Stimulated activated CD8-positive, alpha-beta memory T cell treated with anti-CD3 and anti-CD28 coated beads, Interleukin-15, amount 100 ng/mL, for 48 hours (primary cell): ENCODE measurements around the gene DGAT2.

Experiments used
- DNase-seq, 2 donors: peaks; one replicate each; pipeline ENCODE4 v3.0.0-alpha.2; 2020; ENCODE audit warnings: low read depth in 2 of 2

DGAT2 gene

GRCh38 chr11:75779960-75780359 is 11.4 kb downstream of the DGAT2 start:
- no peak for DNase-seq

DNA sequence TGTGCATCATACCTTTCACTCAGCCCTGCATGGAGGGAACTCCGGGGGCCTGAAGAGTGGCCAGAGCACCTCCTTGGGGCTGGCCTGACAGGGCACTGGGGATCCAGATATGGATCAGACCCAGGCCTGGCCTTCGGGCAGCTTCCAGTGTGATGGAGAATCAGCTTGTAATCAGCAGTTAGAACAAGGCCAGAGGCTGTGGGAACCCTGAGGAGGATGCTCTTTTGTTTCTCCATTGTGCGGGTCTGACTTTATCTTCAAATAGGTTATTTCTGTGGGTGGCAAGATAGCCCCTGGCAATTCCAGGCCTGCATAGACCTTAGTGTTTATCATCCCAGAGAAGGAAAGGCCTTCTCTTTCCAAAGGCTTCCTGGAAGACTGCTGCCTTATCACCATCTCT is 12.3 kb downstream of the DGAT2 start:
- DNase-seq = no peak

DNA sequence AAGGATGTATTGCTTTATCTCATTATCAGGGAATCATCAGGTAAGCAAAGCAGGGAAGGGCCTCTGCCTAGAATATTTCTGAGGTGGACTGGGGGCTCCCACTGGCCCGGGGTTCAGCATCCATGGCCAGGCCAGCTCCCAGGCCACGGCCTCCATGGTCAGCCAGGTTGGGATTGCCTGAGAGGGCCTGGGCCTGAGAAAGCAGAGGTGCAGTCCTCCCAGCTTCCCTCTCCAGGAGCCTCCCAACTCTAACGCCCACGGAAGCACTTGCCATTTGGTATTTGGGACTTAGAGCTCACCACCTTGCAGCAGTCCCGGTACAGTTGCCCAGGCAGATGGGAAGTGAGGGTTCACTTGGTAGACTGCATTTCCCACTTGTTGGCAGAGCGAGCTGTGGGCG is 12.7 kb downstream of the DGAT2 start:
- DNase-seq = no peak

DNA sequence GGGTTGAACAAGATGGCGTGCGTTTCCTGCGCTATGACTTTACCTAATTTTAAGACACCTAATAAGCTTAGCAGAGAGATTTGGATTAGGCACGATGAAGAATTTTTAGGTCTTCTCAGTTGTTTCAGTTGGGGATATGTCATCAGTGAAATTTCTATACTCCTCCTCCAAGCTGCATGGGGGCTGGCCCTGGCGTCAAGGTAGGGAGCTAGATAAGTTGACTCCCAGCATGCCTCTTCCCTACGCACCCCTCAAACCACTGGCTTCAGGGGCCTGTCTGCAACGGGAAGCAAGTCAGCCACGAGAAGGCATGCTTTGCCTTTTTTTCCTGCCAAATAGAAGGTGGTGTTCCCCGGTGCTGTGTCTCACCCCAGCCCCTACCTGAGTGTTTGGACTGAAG is 13.3 kb downstream of the DGAT2 start:
- no peak for DNase-seq

DNA sequence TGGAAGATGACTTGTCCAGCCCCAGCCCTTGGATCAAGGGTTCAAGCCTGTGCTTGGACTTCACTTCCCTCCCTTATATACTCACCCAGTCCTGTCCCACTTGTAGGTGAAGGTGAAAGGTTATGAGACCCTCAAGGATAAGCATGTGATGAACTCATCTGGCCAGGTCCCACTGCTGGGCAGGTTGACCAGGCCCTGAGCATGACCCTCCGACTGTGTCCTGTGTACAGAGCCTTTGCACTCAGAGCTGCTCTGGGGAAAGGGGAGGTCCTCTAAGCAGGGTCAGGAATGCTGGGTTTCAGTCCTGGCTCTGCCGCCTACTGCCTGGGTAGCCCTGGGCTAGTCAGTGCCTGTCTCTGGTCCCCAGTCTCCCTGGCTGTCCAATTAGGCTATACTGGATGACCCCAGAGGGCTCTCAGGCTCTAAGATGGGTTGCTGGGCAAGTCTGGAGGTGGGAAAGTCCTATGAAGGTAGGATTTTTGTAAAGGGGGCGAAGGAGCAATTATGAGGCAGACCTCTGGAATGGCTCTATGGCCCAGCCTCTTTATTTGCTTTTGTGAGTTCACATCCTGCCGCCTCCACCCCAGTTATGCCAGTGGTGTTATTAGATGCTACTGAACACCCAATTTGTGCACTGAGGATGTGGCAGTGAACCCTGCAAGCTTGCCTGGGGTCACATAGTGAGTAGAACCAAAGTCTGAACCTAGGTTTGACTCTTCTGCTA is 14.1 kb downstream of the DGAT2 start:
- DNase-seq = no peak

DNA sequence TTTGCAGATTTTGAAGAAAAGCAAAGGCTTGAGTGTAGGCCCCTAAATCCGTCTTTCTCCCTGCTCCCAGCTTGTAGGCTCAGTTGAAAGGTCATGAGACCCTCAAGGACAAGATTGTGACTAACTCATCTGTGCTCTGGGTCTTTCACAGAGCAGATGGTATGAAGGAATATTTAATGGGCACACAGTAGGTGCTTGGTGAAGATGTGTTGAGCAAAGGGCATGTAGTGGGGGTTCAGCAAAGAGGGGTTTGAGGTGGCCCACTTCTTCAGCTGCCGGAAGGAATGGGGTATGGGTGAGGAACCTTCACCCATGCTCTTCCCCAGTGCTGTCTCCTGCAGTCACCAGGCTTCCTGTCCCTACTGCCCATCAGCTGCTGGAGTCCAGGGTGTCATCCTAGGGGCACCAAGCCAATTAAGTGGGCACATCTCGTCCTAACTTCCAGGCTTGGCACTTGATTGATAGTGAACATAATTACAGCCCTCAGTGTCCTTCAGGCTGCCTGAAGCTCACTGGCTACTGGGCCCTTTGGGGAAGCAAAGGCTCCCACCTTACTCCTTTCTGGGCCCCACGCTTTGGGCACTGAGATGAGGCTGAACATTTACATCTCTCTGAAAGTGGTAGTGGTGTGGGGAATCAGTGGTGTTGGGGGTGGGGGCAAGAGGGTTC is 15.0 kb downstream of the DGAT2 start:
- no peak for DNase-seq

DNA sequence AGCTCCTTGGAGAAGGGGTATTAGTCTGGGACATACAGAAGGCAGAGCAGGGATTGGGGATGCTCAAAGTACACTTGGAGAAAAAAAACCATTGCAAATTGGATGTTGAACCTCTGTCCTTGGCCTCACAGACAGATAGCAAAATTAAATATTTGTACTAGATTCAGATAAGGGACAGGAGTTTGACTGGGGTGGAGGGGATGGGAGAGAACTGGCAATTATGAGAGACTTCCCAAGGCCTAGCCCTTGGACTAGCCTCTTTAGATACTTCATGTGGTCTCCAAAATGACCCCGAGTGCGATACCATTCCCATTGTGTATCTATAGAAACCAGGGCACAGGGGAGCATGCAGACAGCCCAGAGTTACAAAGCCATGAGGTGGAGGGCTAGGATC is 15.5 kb downstream of the DGAT2 start:
- no peak for DNase-seq

- DNase-seq = no peak
Observed at GRCh38 chr11:75784506-75784905, 15.9 kb downstream of the DGAT2 start.

- DNase-seq = no peak
Observed at GRCh38 chr11:75785187-75785586, 16.6 kb downstream of the DGAT2 start.

GRCh38 chr11:75786101-75786736 is 17.6 kb downstream of the DGAT2 start:
- DNase-seq = no peak

DNA sequence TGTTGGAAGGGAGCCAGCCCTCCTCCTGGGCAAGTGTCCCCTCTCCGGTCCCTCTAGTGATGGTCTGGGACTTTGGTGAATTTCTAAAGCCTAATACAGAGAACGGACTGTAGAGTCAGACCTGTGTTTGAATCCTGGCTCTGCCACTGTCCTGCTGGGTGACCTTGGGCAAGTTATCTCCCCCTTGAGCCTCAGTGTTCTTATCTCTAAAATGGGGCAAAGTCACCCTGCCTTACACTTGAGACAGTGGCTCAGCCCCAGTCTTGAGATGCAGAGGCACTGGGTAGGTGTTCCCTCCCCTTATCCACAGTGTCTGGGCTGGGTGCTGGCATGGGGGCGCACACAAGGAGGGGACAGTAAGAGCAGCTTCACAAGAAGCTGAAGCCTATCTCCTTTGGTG is 20.9 kb downstream of the DGAT2 start:
- DNase-seq = no peak

- no peak for DNase-seq
Observed at GRCh38 chr11:75790986-75791385, 22.4 kb downstream of the DGAT2 start.

- no peak for DNase-seq
Observed at GRCh38 chr11:75792127-75792731, 23.7 kb downstream of the DGAT2 start.

DNA sequence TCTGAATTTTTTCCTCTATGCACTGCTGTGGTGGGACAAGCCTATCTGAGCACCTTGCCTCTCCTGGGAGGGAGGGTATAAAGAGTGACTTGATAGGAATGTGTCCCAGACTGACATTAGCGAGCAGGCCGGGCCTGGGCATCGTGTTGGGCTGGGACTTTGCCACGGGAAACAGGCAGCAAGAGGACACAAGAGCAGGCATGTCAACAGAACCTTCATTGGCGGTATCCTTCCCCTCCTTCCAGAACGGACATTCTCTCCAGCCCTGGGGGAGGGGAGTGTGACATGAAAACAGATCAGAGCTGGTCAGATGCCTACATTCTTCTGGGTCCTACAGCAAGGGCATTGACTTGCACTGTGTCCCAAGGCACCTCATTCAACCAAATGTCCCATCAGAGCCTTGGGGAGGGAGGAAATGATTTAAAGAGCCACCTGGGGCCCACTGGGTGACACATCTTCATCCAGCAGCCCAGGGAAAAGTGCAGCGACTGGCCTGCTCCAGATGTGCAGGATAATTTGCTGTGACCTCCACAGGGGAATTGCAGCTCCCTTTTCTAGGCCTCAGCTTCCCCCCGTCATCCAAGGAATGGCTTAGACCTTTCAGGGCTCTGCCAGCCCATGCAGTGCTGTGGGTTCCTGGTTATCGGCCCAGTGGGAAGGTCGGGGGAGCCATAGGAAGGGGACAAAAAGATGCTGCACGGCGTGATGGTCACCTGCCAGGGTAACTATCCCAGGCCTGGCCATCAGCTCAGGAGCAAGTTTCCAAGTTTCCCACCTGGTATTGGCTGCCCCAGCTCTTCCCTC is 24.6 kb downstream of the DGAT2 start:
- no peak for DNase-seq

DNA sequence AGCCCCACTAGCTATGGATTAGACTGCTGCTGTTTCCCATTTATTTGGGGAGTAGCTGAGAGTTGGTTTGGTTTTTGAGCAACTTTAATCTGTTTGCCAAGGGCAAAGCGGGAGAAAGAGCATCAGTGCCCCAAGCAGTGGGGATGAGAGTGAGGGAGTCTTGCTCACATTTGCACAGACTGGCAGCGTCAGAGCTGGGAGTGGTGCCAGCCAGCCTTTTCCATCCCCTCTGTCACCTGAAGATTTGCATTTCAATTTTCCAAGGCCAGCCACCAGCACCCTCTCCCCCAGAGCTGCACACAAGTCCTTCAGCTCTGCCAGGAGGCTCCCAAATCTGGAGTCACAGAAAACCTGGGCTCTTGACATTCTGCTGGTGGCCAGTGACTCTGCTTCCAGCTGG is 25.4 kb downstream of the DGAT2 start:
- no peak for DNase-seq

- no peak for DNase-seq
Observed at GRCh38 chr11:75795276-75796090, 26.9 kb downstream of the DGAT2 start.

GRCh38 chr11:75796091-75796435 is 27.5 kb downstream of the DGAT2 start:
- no peak for DNase-seq

DNA sequence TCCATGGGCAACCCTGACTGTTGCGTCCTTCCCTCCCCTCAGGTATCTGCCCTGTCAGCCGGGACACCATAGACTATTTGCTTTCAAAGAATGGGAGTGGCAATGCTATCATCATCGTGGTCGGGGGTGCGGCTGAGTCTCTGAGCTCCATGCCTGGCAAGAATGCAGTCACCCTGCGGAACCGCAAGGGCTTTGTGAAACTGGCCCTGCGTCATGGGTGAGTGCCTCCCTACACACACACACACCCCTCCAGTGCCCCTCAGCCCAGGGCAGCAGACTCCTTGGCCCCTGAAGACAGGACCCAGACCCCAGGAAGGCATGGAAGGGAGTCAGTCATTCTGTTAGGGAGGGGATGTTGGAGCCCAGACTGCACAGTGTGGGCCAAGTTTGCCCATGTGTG is 28.5 kb downstream of the DGAT2 start:
- no peak for DNase-seq

DNA sequence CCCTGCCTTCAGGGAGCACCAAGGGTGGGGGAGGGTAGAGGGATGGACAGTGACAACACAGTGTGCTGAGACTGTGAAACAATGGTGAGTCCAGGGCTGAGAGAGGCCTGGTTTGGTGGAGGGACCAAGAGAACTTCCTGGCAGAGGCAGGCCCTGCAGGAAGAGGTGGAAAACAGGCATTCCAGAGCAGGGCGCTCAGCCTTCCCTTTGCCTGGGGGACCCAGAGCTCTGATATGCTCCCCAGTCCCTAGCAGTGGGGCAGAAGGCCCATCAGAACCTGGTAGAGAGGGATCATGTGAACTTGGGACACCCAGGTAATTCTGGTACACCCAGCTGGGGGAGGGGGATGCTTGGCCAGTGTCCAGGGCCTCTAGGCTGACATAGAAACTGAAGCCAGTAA is 29.2 kb downstream of the DGAT2 start:
- no peak for DNase-seq

DNA sequence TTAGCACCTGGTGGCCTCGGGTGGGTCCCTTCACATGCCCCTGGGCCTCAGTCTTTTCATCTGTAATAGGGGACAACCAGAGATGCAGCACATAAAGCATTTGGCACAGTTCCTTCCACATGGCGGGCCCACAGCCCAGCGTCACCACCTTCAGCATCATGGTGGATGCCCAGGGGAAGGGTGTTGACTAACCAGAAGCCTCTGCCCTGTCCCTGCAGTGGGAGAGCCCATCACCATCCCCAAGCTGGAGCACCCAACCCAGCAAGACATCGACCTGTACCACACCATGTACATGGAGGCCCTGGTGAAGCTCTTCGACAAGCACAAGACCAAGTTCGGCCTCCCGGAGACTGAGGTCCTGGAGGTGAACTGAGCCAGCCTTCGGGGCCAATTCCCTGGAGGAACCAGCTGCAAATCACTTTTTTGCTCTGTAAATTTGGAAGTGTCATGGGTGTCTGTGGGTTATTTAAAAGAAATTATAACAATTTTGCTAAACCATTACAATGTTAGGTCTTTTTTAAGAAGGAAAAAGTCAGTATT is 31.6 kb downstream of the DGAT2 start:
- no peak for DNase-seq
